ENCODE results near the gene PDE10A. TPM values are rescaled to one million over a fixed set of nuclear protein-coding genes. Genes with fewer than 3 reads are reported as not detected.
"Not testable (repeated sequence)": the region's sequence is repeated elsewhere in the genome, so short reads cannot be mapped to it uniquely, and the experiment has no call there.

The PDE10A gene
- total RNA-seq, 1 donor from 2014 or later: 4.6 TPM

- DNase-seq (ENCODE audit: low read depth in 2 of 2): not testable (repeated sequence)
These were observed 70.1 kb downstream of the PDE10A start for GRCh38 chr6:165592947-165593346.

- no peak for DNase-seq (ENCODE audit: low read depth in 2 of 2)
These were observed 74.5 kb downstream of the PDE10A start for GRCh38 chr6:165588515-165588914.

GRCh38 chr6:165587206-165587605 is 75.8 kb downstream of the PDE10A start:
- peak in 1 of 2 donors; percentile 13 for DNase-seq (ENCODE audit: low read depth in 2 of 2)

GRCh38 chr6:165586706-165587105 is 76.3 kb downstream of the PDE10A start:
- DNase-seq (ENCODE audit: low read depth in 2 of 2): no peak

GRCh38 chr6:165585060-165585459 is 78.0 kb downstream of the PDE10A start:
- peak in 1 of 2 donors; percentile 52 for DNase-seq (ENCODE audit: low read depth in 2 of 2)

- no peak for DNase-seq (ENCODE audit: low read depth in 2 of 2)
These were observed 78.5 kb downstream of the PDE10A start for GRCh38 chr6:165584541-165584940.

- DNase-seq (ENCODE audit: low read depth in 2 of 2): no peak
These were observed 81.4 kb downstream of the PDE10A start for GRCh38 chr6:165581678-165582077.

- DNase-seq (ENCODE audit: low read depth in 2 of 2): no peak
These were observed 82.9 kb downstream of the PDE10A start for GRCh38 chr6:165580136-165580535.

GRCh38 chr6:165579151-165579550 is 83.9 kb downstream of the PDE10A start:
- no peak for DNase-seq (ENCODE audit: low read depth in 2 of 2)

- no peak for DNase-seq (ENCODE audit: low read depth in 2 of 2)
These were observed 85.5 kb downstream of the PDE10A start for GRCh38 chr6:165577556-165577955.

GRCh38 chr6:165575158-165575549 is 87.9 kb downstream of the PDE10A start:
- peak in 1 of 2 donors; percentile 47 for DNase-seq (ENCODE audit: low read depth in 2 of 2)

- peak; percentile 5 to 89 for DNase-seq (ENCODE audit: low read depth in 2 of 2)
These were observed 88.6 kb downstream of the PDE10A start for GRCh38 chr6:165574220-165575157.

GRCh38 chr6:165573671-165574070 is 89.4 kb downstream of the PDE10A start:
- peak; percentile 66 to 96 for DNase-seq (ENCODE audit: low read depth in 2 of 2)

GRCh38 chr6:165571721-165572132 is 91.3 kb downstream of the PDE10A start:
- DNase-seq (ENCODE audit: low read depth in 2 of 2): no peak

GRCh38 chr6:165571068-165571682 is 91.9 kb downstream of the PDE10A start:
- no peak for DNase-seq (ENCODE audit: low read depth in 2 of 2)

GRCh38 chr6:165568326-165568725 is 94.7 kb downstream of the PDE10A start:
- no peak for DNase-seq (ENCODE audit: low read depth in 2 of 2)

GRCh38 chr6:165566088-165566828 is 96.8 kb downstream of the PDE10A start:
- DNase-seq (ENCODE audit: low read depth in 2 of 2): no peak

GRCh38 chr6:165562421-165563090 is 100.5 kb downstream of the PDE10A start:
- peak in 1 of 2 donors; percentile 43 for DNase-seq (ENCODE audit: low read depth in 2 of 2)

GRCh38 chr6:165559632-165560031 is 103.4 kb downstream of the PDE10A start:
- no peak for DNase-seq (ENCODE audit: low read depth in 2 of 2)

- DNase-seq (ENCODE audit: low read depth in 2 of 2): not testable (repeated sequence)
These were observed 104.9 kb downstream of the PDE10A start for GRCh38 chr6:165558097-165558496.

GRCh38 chr6:165557674-165558073 is 105.4 kb downstream of the PDE10A start:
- DNase-seq (ENCODE audit: low read depth in 2 of 2): no peak
